ENCODE data around the gene ADCY2. TPM values are rescaled to one million over a fixed set of nuclear protein-coding genes. Genes with fewer than 3 reads are reported as not detected.

Gene ADCY2
- total and polyA plus RNA-seq, 2 experiments from 2014 or later = 23.8 to 74.9 TPM

GRCh38 chr5:7753181-7753580, 357.2 kb downstream of the ADCY2 start (continued):
- TF ChIP-seq CREB1 (CRISPR knock-in tag; IDR thresholded peaks at IDR 0.05; ENCODE audit: low read depth) (no peak), NANOG (IDR thresholded peaks at IDR 0.05; ENCODE audit: borderline replicate concordance) (no peak), CTCF (conservative IDR thresholded peaks at IDR 0.05; ENCODE audit: low read depth in 2 of 2) (no peak), STAT1 (IDR thresholded peaks at IDR 0.05; ENCODE audit: unreplicated experiment) (no peak), ETS1 (IDR thresholded peaks at IDR 0.05) (no peak), REST (IDR thresholded peaks at IDR 0.05; ENCODE audit: unreplicated experiment) (no peak)

- no peaks in the 10 kb centered on the region; the same call in none of the 2 replicates for H4K20me1 ChIP-seq (replicated peaks; ENCODE audit: insufficient read depth)
- Mint-ChIP-seq H3K4me1 (peaks cover 22% of the 10 kb centered on the region), H3K27ac (no peak overlapping the region), H3K36me3 (ENCODE audit: low read depth) (peaks cover 28% of the 10 kb centered on the region), H3K9me3 (no peaks in the 10 kb centered on the region), H3K27me3 (ENCODE audit: insufficient read depth, low read depth, poor library complexity) (peaks cover 6% of the 10 kb centered on the region), H3K4me3 (no peak overlapping the region)
- H3K4me3 ChIP-seq = no peak overlapping the region
- no peaks in the 10 kb centered on the region for H3K27me3 ChIP-seq (ENCODE audit: insufficient read depth)
- no peak for TF ChIP-seq STAT1 (IDR thresholded peaks at IDR 0.05; ENCODE audit: unreplicated experiment)
- no peak for TF ChIP-seq ZNF114 (CRISPR knock-in tag; IDR thresholded peaks at IDR 0.05)
- TF ChIP-seq REST (IDR thresholded peaks at IDR 0.05; ENCODE audit: unreplicated experiment) = no peak
- no peak for TF ChIP-seq EZH2phosphoT487 (IDR thresholded peaks at IDR 0.05; ENCODE audit: unreplicated experiment)
- TF ChIP-seq CREB1 (CRISPR knock-in tag; IDR thresholded peaks at IDR 0.05; ENCODE audit: low read depth) = no peak
- H2AFZ ChIP-seq = no peak overlapping the region
- peaks cover 19% of the 10 kb centered on the region; the same call in 1 of the 2 replicates for H3K36me3 ChIP-seq (ENCODE audit: insufficient read depth)
- H3K9me2 ChIP-seq (ENCODE audit: insufficient read depth) = no peaks in the 10 kb centered on the region
- H3K4me1 ChIP-seq (ENCODE audit: insufficient read depth) = no peaks in the 10 kb centered on the region
- H3K27ac ChIP-seq (ENCODE audit: low read depth) = peak overlapping the region; percentile 68; the same call in 1 of the 2 replicates
- no peaks in the 10 kb centered on the region for H3F3A ChIP-seq (replicated peaks; ENCODE audit: low read depth)
- ATAC-seq (no peak), DNase-seq (ENCODE audit: low spot score) (no peak)
- no peak overlapping the region for H3K4me2 ChIP-seq
- H3K79me2 ChIP-seq (replicated peaks; ENCODE audit: insufficient read depth) = no peaks in the 10 kb centered on the region
Observed at GRCh38 chr5:7753596-7753995, 357.7 kb downstream of the ADCY2 start.

All from GM23338 (cell line).